ENCODE data around the gene KCNQ1. TPM values are rescaled to one million over a fixed set of nuclear protein-coding genes. Genes with fewer than 3 reads are reported as not detected.

Gene KCNQ1
- total RNA-seq, 1 donor from 2014 or later = 4.8 TPM

- Mint-ChIP-seq H3K27me3 (peaks cover 2% of the 10 kb centered on the region), H3K4me3 (no peak overlapping the region), H3K36me3 (no peaks in the 10 kb centered on the region), H3K27ac (no peak overlapping the region), H3K4me1 (ENCODE audit: unreplicated experiment) (peaks cover 5% of the 10 kb centered on the region), H3K9me3 (no peaks in the 10 kb centered on the region)
- no peak for TF ChIP-seq CTCF (conservative IDR thresholded peaks at IDR 0.05)
- no peak for DNase-seq (ENCODE audit: extremely low spot score, unreplicated experiment)
Measured at GRCh38 chr11:2539371-2540222, 94.8 kb downstream of the KCNQ1 start.

GRCh38 chr11:2540223-2540991 lies 95.6 kb downstream of the KCNQ1 start:
- Mint-ChIP-seq H3K27ac (no peak overlapping the region), H3K9me3 (no peaks in the 10 kb centered on the region), H3K4me1 (ENCODE audit: unreplicated experiment) (peaks cover 5% of the 10 kb centered on the region), H3K27me3 (peaks cover 2% of the 10 kb centered on the region), H3K36me3 (no peaks in the 10 kb centered on the region), H3K4me3 (no peak overlapping the region)
- TF ChIP-seq CTCF (conservative IDR thresholded peaks at IDR 0.05) = no peak
- DNase-seq (ENCODE audit: extremely low spot score, unreplicated experiment) = no peak

DNA sequence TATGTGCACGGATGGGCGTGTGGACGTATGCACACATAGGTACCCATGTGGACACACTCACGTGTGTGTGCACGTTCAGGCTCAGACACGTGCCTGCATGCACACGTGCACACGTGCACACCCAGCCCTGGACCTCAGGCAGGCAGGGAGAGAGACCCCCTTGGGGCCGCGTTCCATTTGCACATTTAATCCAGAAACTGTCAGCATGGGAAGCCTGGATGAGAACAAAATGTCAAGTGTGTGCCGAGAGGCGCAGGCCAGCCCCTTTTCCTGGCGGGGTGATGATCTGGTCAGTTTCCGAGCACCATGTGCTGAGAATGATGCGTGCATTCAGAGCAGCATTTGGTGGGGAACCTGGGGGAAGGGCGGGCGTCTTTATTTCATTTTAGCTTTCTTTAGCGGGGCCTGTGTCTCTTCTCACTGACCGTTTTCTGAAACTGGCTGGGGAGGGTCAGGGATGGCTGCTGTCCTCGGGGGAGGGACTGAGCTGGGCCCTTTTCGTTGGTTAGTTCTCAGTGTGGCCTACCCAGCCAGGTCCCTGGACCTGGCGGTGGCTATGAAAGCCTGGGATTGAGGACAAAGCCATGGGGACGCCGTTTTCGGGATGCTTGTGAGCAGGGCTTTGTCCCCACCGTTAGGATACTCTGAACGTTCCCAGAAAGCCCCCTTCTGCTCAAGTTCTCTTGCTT lies 96.3 kb downstream of the KCNQ1 start:
- no peak for TF ChIP-seq CTCF (conservative IDR thresholded peaks at IDR 0.05)
- no peak overlapping the region for H3K27ac Mint-ChIP-seq
- H3K27me3 Mint-ChIP-seq = peaks cover 2% of the 10 kb centered on the region
- no peaks in the 10 kb centered on the region for H3K36me3 Mint-ChIP-seq
- no peak for DNase-seq (ENCODE audit: extremely low spot score, unreplicated experiment)
- H3K9me3 Mint-ChIP-seq = no peaks in the 10 kb centered on the region
- peaks cover 5% of the 10 kb centered on the region for H3K4me1 Mint-ChIP-seq (ENCODE audit: unreplicated experiment)
- no peak overlapping the region for H3K4me3 Mint-ChIP-seq

DNA sequence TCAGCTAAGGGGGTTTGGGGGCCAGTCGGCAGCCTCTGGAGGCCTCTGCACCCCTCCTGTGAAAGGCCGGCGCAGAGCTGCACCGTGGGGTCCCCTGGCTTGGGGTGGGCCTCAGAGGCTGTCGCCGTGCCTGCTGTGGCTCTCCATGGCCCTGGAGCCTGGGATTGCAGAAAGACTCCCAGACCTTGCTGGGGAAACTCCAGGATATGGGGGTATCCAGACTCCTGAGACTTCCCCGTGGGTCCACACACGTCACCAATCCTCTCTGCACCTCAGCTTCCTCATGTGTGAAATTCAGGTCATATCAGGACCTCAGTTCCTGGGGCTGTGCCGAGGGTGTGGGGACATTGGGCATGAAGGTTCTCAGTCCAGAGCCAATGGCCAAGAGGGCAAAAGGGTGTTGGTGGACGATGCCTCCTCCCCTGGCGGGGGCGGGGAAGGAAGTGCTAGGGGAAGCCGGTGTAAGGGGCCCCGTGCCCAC lies 97.1 kb downstream of the KCNQ1 start:
- Mint-ChIP-seq H3K4me1 (ENCODE audit: unreplicated experiment) (peaks cover 5% of the 10 kb centered on the region), H3K4me3 (no peak overlapping the region), H3K36me3 (no peaks in the 10 kb centered on the region), H3K9me3 (no peaks in the 10 kb centered on the region), H3K27me3 (peaks cover 2% of the 10 kb centered on the region), H3K27ac (no peak overlapping the region)
- no peak for DNase-seq (ENCODE audit: extremely low spot score, unreplicated experiment)
- no peak for TF ChIP-seq CTCF (conservative IDR thresholded peaks at IDR 0.05)

DNA sequence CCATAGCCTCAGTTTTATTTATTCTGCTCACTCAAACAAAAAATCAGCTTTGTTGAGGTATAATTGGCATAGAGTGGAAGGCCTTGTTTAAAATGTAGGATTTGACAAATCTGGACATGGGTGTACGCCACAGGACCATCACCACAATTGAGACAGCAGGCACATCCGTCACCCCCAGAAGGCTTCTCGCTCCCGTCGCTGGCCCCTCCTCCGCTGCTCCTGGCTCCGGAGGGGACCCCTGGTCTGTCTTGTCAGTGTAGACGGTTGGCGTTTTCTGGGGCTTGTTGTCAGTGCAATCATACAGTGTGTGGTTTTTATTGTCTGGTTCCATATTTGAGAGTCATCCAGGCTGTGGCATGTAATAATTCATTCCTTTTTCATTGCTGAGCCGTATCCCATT lies 97.6 kb downstream of the KCNQ1 start:
- Mint-ChIP-seq H3K27ac (no peak overlapping the region), H3K4me1 (ENCODE audit: unreplicated experiment) (peaks cover 5% of the 10 kb centered on the region), H3K27me3 (peaks cover 2% of the 10 kb centered on the region), H3K9me3 (no peaks in the 10 kb centered on the region), H3K36me3 (no peaks in the 10 kb centered on the region), H3K4me3 (no peak overlapping the region)
- DNase-seq (ENCODE audit: extremely low spot score, unreplicated experiment) = no peak
- no peak for TF ChIP-seq CTCF (conservative IDR thresholded peaks at IDR 0.05)

Measured in type B pancreatic cell (in vitro differentiated cells).